Esophagus (tissue), 2 donors: ENCODE measurements around the gene CCDC81. TPM values are rescaled to one million over a fixed set of nuclear protein-coding genes. Genes with fewer than 3 reads are reported as not detected.

Experiments
- H3K27ac ChIP-seq, 2 donors: one replicate each; pipeline ENCODE4 v1.5.1; 2013; ENCODE audit warnings: low read depth in 2 of 2, mild to moderate bottlenecking in 2 of 2, inconsistent platforms in 1 of 2, low read length in 1 of 2, moderate library complexity in 1 of 2
- H3K27me3 ChIP-seq, 2 donors: one replicate each; pipeline ENCODE4 v1.6.1; 2013; ENCODE audit warnings: low read length in 2 of 2, control low read depth in 1 of 2, mild to moderate bottlenecking in 1 of 2; ENCODE audit not compliant: insufficient read depth in 2 of 2, control insufficient read depth in 1 of 2
- H3K36me3 ChIP-seq, 2 donors: one replicate each; pipeline ENCODE4 v1.6.1; 2013; ENCODE audit warnings: low read length in 1 of 2; ENCODE audit not compliant: control insufficient read depth in 2 of 2, insufficient read depth in 2 of 2
- H3K4me1 ChIP-seq, 2 donors: one replicate each; pipeline ENCODE4 v1.6.1; 2013; ENCODE audit warnings: low read length in 1 of 2; ENCODE audit not compliant: control insufficient read depth in 2 of 2, insufficient read depth in 2 of 2
- H3K4me3 ChIP-seq, 2 donors: one replicate each; pipeline ENCODE4 v1.5.1; 2013; ENCODE audit warnings: low read length in 2 of 2, mild to moderate bottlenecking in 2 of 2, low read depth in 1 of 2, moderate library complexity in 1 of 2
- H3K9me3 ChIP-seq, 2 donors: one replicate each; pipeline ENCODE4 v1.6.1; 2013; ENCODE audit warnings: mild to moderate bottlenecking in 2 of 2, low read depth in 1 of 2, low read length in 1 of 2, moderate library complexity in 1 of 2; ENCODE audit not compliant: control insufficient read depth in 2 of 2, insufficient read depth in 1 of 2
- WGBS, 2 donors: extraction: QIAGEN DNeasy Blood & Tissue Kit; methylation state at CpG; one replicate each; pipeline ENCODE4 v1.1.7; 2013; 5-methylcytosine and 5-hydroxymethylcytosine counted together
- polyA plus RNA-seq, 2 donors: library from polyadenylated mRNA; stranded (reverse); fragments of 200-250 nt; gene quantifications; one replicate each; pipeline ENCODE4 v1.2.3, GENCODE V29; 2013
- donor health status: healthy with polysubstance abuse.
- donor health status: Bipolar disorder and iron deficiency.

The CCDC81 gene
- polyA plus RNA-seq, 2 donors, result 0.11 to 0.31 TPM

DNA sequence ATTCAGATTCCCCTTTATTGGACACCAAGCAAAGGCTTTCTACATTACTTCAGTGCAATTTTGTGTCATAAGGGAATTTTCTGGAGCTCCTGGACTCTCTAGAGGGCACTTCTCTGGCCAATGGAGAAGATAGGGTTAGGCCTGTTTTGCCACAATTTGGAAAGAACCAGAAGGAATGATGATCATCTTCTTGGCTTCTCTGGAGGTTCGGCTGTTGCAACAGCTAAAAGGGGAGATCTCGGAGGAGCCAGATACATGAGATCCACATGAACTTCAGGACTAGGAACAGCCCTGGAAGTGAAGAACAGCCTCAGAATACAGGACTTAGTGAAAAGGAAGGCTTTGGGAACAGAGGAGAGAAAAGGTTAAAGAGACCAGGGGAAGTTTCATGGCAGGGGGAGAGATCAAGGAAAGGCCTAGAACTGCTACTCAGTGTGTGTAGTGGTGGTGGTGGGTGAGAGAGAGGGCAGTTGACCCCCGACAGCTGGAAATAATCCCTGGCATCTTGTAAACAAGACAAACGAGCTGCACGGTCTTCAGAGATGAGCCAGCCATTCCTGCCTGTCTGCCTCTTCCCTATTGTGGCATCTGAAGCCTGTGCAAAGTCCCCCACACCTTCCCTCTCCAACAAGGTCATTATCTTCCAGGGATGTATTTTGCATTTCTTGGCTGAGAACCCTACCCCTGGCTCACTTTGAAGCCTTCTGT is 83.8 kb downstream of the CCDC81 start:
- H3K27ac ChIP-seq, result no peak overlapping the region
- H3K36me3 ChIP-seq, result no peaks in the 10 kb centered on the region
- no peaks in the 10 kb centered on the region for H3K27me3 ChIP-seq
- no peaks in the 10 kb centered on the region for H3K9me3 ChIP-seq
- 74 to 79% methylated on average over 5 of the region's 5 CpGs for WGBS, 2 donors
- peaks cover 0 to 4% of the 10 kb centered on the region in 2 donors for H3K4me1 ChIP-seq
- no peak overlapping the region for H3K4me3 ChIP-seq

DNA sequence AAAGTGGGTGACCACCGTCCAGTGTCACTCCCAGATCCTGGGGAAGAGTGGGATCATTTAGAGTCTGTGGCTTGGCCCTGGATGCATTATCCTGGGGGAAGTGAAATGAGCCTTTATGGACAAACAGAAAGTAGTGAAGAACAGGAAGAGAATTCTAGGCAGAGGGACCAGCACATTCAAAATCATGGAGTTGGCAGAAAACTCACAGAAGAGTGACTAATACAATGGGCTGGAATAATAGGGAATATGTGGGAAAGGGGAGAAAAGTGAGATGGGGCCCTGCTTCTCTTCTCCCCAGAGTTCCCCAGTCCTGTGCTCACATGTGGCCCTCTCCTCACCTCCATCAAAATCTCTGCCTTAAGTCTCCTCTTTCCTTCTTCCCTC is 84.3 kb downstream of the CCDC81 start:
- H3K9me3 ChIP-seq, result no peaks in the 10 kb centered on the region
- no peaks in the 10 kb centered on the region for H3K27me3 ChIP-seq
- WGBS, 2 donors, result 89% methylated on average over 1 of the region's 1 CpG
- no peak overlapping the region for H3K27ac ChIP-seq
- H3K4me3 ChIP-seq, result no peak overlapping the region
- H3K4me1 ChIP-seq, result peaks cover 0 to 4% of the 10 kb centered on the region in 2 donors
- H3K36me3 ChIP-seq, result no peaks in the 10 kb centered on the region

DNA sequence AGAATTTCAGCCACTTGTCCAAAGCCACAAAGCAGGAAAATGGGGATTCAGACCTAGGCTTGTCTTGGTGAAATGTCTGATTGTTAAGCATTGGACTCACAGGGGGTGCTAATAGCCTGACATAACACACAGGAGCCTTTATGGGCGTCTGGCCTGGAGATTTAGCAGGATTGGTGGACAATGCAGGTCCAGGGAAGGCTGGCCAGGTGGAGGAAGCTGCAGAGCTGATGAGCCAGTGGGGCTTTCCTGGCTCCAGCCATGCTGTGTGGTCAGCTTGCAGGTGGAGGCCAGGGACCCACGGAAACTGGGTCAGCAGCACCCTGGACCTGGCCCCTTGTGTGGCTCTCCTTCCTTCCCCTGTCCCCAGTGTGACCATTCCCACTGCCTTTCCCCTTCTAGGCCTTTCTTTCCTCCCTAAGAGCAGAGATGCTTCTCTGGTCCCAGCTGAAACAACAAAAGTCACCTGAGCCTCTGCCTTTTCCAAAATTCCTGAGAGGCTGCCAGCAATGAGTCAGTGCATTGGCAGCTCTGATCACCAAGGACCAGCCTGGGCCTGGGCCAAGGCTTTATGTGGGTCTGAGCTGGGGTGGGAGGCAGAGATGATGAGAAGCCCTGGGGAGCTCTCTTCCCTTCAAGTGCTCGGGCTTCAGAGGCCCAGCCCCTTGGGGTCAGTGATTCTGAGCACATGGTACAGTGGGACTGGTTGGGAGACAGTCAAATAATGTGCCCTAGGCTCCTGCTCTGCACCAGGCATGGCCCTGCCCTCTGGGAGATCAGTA is 85.2 kb downstream of the CCDC81 start:
- WGBS, 2 donors, result 62 to 67% methylated on average over 3 of the region's 3 CpGs
- H3K4me1 ChIP-seq, result peaks cover 0 to 4% of the 10 kb centered on the region in 2 donors
- no peak overlapping the region for H3K4me3 ChIP-seq
- no peaks in the 10 kb centered on the region for H3K27me3 ChIP-seq
- no peaks in the 10 kb centered on the region for H3K9me3 ChIP-seq
- H3K27ac ChIP-seq, result no peak overlapping the region
- no peaks in the 10 kb centered on the region for H3K36me3 ChIP-seq

DNA sequence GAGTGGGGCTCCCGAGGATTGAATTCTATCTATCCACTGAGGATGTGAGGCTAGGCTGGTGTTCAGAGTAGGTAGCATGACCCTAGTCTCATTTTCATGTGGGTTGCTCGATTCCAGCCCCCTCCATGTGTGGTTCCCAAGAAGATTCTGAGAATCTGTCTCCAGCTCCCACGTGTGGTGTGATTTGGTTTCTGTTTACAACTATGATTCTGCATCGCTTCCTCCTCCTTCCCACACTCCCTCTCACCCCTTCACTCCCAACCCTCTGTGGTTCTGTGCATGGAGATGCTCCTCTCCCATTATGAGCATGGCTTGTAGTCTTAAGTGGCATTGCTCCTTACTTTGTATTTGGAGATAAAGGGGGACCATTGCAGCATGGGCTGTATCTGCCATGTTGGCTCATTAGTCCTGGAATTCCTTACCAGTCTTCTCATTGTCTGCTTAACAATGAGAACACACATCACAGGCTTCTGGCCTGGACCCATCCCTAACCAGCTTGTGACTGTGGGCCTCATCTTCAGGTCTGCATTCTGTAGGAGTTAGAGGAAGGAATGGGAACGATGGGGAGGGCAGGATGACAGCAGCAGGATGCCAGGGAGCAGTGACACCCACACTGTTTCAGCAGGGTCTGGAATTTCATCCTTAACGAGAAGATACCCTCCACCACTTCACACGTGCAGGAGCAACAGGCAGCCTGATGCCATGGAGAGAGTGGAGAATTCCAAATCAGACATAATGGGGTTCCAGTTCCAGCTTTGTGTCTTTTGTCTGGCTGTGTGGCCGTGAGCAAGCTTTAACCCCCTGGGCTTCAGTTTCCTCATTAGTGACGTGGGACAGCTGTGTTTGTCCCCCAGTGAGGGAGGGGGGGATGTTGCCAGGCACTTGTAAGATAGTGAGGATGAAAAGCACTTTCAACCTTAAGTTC is 86.0 kb downstream of the CCDC81 start:
- no peaks in the 10 kb centered on the region for H3K36me3 ChIP-seq
- WGBS, 2 donors, result 66 to 71% methylated on average over 9 of the region's 9 CpGs
- no peak overlapping the region for H3K4me3 ChIP-seq
- no peaks in the 10 kb centered on the region for H3K9me3 ChIP-seq
- H3K4me1 ChIP-seq, result peaks cover 0 to 4% of the 10 kb centered on the region in 2 donors
- no peak overlapping the region for H3K27ac ChIP-seq
- H3K27me3 ChIP-seq, result no peaks in the 10 kb centered on the region

DNA sequence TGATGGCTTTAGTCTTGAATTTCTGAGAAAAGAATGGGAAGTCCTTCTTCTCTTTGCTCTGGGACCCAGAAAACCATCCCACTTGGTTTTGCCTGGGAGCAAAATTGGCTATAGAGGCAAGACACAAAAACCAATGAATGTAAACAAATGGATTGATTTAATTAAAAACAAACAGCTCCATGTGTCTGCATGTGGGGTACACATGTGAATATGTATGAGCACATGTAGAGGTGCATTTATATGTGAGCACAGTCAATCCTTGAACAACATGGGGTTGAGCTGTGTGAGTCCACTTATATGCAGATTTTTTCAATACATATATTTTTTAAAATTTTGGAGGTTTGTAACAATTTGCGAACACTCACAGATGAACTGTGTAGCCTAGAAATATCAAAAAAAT is 87.2 kb downstream of the CCDC81 start:
- no peak overlapping the region for H3K4me3 ChIP-seq
- no peaks in the 10 kb centered on the region for H3K36me3 ChIP-seq
- H3K9me3 ChIP-seq, result no peaks in the 10 kb centered on the region
- 93 to 99% methylated on average over 1 of the region's 1 CpG for WGBS, 2 donors
- no peaks in the 10 kb centered on the region for H3K27me3 ChIP-seq
- H3K27ac ChIP-seq, result no peak overlapping the region
- H3K4me1 ChIP-seq, result peaks cover 0 to 4% of the 10 kb centered on the region in 2 donors

DNA sequence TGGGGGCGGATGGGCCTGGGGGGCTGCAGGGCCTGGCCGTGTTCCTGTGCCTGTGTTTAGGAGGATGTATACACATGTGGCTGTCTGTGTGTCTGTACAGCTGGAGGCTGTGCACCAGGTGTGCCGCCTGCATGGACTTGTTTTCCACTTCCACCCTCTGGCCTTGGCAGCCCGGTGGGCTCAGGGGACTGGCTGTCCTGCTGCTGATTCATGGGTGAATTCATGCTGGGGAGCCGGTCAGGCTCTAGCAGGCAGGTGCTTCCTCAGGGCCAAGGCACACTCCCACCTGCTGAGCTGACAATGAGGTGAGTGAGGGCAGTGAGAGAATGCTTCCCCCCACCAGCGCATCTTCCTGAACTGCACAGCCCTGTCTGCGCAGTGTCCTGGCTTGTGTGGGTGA is 88.4 kb downstream of the CCDC81 start:
- H3K4me3 ChIP-seq, result no peak overlapping the region
- no peaks in the 10 kb centered on the region for H3K36me3 ChIP-seq
- H3K4me1 ChIP-seq, result peaks cover 0 to 3% of the 10 kb centered on the region in 2 donors
- H3K27me3 ChIP-seq, result no peaks in the 10 kb centered on the region
- 61 to 70% methylated on average over 7 of the region's 7 CpGs for WGBS, 2 donors
- H3K9me3 ChIP-seq, result no peaks in the 10 kb centered on the region
- no peak overlapping the region for H3K27ac ChIP-seq

DNA sequence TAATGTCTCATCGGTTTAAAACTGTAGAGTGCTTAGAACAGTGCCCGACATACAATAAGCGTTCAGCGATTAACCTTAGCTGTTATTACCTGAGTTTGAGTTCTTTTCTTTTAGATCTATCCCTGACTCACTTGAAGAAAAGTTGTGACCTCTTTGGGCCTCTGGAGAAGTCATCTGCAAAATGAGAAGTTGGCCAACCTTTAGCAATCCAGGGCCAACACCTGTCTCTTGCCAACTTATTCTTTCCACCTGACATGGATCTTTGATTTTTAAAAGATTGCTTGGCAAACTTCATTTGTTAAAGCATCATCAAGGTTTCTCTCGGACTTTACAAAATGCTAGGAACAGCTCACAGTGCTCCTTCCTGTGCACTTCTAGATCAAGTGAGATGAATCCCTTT is 89.3 kb downstream of the CCDC81 start:
- peaks cover 0 to 3% of the 10 kb centered on the region in 2 donors for H3K4me1 ChIP-seq
- no peak overlapping the region for H3K27ac ChIP-seq
- no peaks in the 10 kb centered on the region for H3K36me3 ChIP-seq
- WGBS, 2 donors, result 86 to 89% methylated on average over 5 of the region's 5 CpGs
- H3K9me3 ChIP-seq, result no peaks in the 10 kb centered on the region
- H3K4me3 ChIP-seq, result no peak overlapping the region
- H3K27me3 ChIP-seq, result no peaks in the 10 kb centered on the region

DNA sequence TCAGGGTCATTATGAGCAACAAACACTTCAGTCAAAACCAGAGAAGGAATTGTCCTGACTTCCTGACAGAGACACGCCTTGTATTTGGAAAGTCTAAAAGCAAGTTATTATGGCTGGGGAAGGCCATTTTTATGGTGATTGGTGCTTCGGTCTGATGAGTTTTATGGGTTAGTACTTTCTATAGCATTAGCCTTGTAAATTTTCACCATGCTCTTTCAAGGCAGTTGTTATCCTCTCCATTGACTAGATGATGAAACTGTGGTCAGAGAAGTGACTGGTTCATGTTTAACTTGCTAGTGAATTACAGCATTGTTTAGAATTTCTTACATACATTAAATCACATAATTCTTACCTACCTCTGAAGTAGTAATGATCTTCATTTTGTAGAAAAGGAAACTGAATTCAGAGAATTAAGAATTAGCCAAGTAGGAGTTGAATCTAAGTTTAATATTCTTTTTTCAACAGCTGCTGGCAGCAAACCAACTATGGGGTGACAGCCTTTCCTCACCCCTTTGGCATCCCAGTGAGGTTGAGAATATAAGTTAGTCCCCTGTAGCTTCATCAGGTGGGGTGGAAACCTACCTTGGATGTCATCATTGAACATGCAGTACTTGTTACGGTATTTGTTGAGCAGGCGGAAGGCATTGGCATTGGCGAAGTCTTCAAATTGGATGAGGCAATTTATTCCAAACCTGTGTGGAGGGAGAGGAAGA is 90.0 kb downstream of the CCDC81 start:
- Histone ChIP-seq H3K4me3 (no peak overlapping the region), H3K9me3 (no peaks in the 10 kb centered on the region), H3K4me1 (peaks cover 0 to 2% of the 10 kb centered on the region in 2 donors), H3K27me3 (no peaks in the 10 kb centered on the region), H3K27ac (no peak overlapping the region), H3K36me3 (no peaks in the 10 kb centered on the region)
- WGBS, 2 donors, result 94% methylated on average over 5 of the region's 5 CpGs

DNA sequence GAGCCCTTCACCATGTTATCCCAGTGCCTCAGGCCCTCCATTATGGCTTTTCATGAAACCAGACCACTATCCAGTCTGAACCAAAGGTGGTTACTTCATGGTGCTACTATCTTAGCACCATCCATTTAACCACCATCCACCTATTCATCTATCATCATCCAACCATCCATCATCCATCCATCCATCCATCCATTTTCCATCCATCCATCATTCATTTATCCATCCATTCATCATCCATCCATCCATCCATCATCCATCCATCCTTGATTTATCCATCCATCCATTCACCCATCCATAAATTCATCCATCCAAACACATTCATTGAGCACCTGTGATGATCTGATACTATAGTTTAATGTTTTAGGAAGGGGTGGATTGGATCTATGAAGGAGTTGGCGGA is 93.5 kb downstream of the CCDC81 start:
- no peaks in the 10 kb centered on the region for H3K27me3 ChIP-seq
- no peaks in the 10 kb centered on the region for H3K9me3 ChIP-seq
- H3K36me3 ChIP-seq, result no peaks in the 10 kb centered on the region
- WGBS, 2 donors, result 100% methylated on average over 1 of the region's 1 CpG
- H3K4me1 ChIP-seq, result no peaks in the 10 kb centered on the region
- no peak overlapping the region for H3K27ac ChIP-seq
- no peak overlapping the region for H3K4me3 ChIP-seq
